HG02610 (cell line): ENCODE measurements around the gene CMTM3.
"Not testable (repeated sequence)": the region's sequence is repeated elsewhere in the genome, so short reads cannot be mapped to it uniquely, and the experiment has no call there.

Experiments used
- ATAC-seq: cut with Tn5 transposase; IDR thresholded peaks from one replicate; pipeline ENCODE4 v1.9.1; 2021; ENCODE audit warnings: mild to moderate bottlenecking, moderate library complexity; ENCODE audit not compliant: unreplicated experiment

Gene CMTM3, protein sequence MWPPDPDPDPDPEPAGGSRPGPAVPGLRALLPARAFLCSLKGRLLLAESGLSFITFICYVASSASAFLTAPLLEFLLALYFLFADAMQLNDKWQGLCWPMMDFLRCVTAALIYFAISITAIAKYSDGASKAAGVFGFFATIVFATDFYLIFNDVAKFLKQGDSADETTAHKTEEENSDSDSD

GRCh38 chr16:66604376-66605176 is at the start of gene CMTM3:
Gene CMTM3 (plus strand): TSS chr16:66604704. CDS start chr16:66604806, 102 bp downstream.
- no peak for ATAC-seq

- ATAC-seq = no peak
Measured at GRCh38 chr16:66560107-66560506, 44.4 kb upstream of the CMTM3 start.

GRCh38 chr16:66561381-66562080 is 43.0 kb upstream of the CMTM3 start:
- ATAC-seq = no peak

- no peak for ATAC-seq
Measured at GRCh38 chr16:66562409-66562808, 42.1 kb upstream of the CMTM3 start.

GRCh38 chr16:66562986-66563385 is 41.5 kb upstream of the CMTM3 start:
- ATAC-seq = no peak

DNA sequence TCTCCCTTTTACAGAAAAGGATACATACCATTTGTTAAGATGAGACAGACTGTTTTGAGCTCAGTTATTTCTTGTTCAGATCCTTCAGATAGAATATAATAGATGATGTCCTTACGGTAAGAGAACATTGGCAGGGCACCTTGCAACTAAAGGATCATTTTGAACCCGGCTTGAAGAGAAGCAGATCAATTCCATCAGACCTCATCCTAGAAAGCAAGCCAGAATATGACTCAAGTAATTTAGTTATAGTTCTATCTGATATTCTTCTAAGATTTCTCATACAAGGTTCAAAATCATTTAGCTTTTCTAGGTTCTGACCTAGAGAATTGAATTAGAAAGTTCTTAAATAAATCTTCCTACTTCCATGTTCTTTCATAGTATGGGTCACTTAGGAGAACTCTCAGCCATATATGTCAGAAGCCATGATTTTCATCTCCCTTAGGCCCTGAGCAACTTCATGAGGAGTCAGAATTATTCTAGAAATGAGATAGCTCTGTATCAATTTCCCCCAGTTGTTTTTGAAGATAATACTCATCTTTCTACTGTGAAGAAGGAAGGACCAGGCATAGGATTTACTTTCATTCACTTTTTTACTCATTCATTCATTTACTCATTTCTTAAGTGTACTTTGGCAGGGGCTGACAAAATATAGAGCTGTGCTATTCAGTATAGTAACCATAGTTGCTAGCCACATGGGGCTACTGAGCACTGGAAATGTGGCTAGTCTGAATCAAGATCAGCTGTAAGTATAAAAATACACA is 40.8 kb upstream of the CMTM3 start:
- peak; percentile 48 for ATAC-seq

- no peak for ATAC-seq
Measured at GRCh38 chr16:66566051-66566901, 38.2 kb upstream of the CMTM3 start, which contains the start of gene CMTM1. Gene CMTM1 (plus strand): TSS chr16:66566439. CDS start chr16:66566514, 75 bp downstream.

- ATAC-seq = not testable (repeated sequence)
Measured at GRCh38 chr16:66567270-66567669, 37.2 kb upstream of the CMTM3 start.

- no peak for ATAC-seq
Measured at GRCh38 chr16:66568355-66568754, 36.1 kb upstream of the CMTM3 start.

DNA sequence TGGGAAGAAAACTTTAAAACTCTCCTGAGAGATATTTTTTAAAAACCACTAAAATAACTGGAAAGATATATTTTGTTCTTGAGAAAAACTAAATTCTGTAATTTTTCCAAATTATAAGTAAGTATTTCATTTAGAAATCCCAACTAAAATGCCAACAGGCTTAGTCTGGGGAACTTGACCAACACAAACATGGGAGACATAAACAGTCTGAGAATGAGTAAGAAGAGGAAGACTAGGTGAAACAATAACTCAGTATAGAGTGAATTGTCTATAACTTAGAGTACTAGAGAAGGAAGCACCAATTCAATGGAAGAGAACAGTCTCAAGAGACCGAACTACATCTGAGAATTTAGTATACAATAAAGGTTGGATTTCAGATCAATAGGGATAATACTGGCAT is 35.4 kb upstream of the CMTM3 start:
- no peak for ATAC-seq

DNA sequence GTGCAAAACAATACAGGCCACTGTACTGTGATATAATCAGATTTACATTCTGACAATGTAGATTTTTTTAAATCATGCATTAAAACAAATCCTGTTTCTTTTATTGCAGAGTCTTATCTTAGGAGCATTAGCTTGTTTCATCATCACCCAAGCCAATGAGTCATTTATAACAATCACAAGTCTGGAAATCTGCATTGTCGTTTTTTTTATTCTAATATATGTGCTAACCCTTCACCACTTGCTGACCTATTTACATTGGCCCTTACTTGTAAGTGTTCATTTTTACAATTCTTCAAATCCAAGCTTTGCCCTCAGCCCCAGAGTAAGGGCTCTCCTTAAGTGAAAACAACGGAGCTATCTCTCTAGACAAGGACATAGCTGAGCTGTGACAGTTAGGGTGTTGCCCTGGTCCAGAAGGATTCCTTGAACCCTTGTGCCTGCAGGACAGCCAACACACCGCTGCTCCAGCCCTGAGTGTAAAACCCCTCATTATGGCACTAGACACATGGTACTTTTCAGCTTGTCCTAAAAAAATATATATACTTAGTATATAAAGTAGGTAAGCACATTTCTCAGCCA is 34.6 kb upstream of the CMTM3 start:
- ATAC-seq = no peak

DNA sequence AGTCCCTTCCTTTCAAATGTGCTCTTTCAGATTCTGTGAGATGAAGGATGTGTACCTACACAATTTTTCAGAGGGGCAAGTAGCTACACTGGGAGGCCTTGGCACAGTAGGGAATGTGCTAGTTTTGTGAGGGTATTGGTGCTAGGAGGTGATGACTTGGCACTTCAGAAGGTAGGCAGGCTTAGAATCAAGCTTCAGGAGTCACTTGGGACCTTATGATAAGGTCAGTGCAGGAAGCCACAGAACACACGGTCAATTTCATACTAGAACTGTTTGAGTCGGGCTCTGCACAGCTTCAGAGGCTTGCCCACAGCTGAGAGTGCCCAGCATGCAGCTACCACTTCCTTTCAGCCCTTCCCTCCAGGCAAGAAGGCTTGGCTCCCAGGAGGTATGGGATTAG is 32.1 kb upstream of the CMTM3 start:
- no peak for ATAC-seq

DNA sequence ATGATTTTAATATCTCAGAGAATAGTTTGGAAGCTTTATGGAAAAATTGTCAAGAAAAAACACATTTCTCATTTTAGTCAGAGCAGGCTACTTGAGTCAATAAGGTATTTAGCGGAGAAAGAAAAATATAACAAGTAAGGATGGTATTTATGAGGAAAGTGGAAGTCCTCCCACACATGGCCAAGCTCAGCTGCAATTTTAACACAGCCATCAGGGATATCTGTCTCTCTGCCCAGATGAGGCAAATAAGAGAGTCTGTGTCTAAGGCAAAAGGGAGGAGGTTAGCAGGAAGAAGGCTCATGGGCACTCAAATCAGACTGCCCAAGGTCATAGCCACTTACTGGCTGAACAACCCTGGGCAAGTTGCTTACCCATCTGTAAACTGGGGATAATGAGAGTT is 30.4 kb upstream of the CMTM3 start:
- ATAC-seq = no peak

- no peak for ATAC-seq
Measured at GRCh38 chr16:66574531-66574930, 30.0 kb upstream of the CMTM3 start.

GRCh38 chr16:66575060-66575459 is 29.4 kb upstream of the CMTM3 start:
- no peak for ATAC-seq

GRCh38 chr16:66576296-66576695 is 28.2 kb upstream of the CMTM3 start:
- ATAC-seq = no peak

- ATAC-seq = no peak
Measured at GRCh38 chr16:66578651-66579531, 25.6 kb upstream of the CMTM3 start, which contains the start of gene CMTM2. Gene CMTM2 (plus strand): TSS chr16:66579463. CDS start chr16:66579608, 145 bp downstream.

DNA sequence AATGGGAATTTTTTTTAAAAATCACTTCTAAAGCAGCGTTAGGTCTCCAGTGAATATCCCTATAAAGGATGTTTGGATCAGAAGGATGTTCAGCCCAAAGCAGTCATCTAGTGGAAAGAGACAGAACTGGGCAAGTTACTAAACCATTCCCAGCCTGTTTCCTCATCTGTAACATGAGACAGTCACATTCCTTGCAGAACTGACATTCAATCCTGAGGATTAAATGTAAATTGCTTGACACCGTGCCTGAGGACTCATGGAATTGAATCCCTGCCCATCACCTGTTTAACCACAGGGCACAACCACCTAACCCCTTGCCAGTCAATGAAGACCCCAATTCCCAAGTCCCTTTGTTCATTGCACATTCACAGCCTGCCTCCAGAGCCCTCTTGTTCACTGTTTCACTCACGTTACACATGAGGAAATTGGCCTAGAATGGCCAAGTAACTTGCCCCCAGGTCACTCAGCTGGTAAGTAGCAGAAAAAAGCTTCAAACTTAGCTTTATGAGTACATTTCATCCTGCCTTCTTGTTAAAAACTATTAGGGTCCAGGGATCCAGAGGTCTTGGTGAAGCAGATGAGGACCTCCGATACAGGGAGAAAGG is 23.8 kb upstream of the CMTM3 start:
- ATAC-seq = no peak
